ENCODE measurements around the gene MATN4.

- no peak for TF ChIP-seq CTCF (IDR thresholded peaks at IDR 0.05)
- TF ChIP-seq POLR2AphosphoS5 (IDR thresholded peaks at IDR 0.05; ENCODE audit: insufficient read depth in 1 of 2, low read depth in 1 of 2) = no peak
These were observed 13.4 kb downstream of the MATN4 start for GRCh38 chr20:45294659-45295058.

Measured in vagina (tissue), 2 donors.